Fibroblast of skin of left biceps (primary cell): ENCODE data around the gene SPINK14.

Experiments
- DNase-seq, 2 experiments: peaks; one replicate each; pipeline ENCODE4 v3.0.0-alpha.2; 2013; ENCODE audit warnings: low read depth in 2 of 2

Gene SPINK14, protein sequence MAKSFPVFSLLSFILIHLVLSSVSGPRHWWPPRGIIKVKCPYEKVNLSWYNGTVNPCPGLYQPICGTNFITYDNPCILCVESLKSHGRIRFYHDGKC

DNA sequence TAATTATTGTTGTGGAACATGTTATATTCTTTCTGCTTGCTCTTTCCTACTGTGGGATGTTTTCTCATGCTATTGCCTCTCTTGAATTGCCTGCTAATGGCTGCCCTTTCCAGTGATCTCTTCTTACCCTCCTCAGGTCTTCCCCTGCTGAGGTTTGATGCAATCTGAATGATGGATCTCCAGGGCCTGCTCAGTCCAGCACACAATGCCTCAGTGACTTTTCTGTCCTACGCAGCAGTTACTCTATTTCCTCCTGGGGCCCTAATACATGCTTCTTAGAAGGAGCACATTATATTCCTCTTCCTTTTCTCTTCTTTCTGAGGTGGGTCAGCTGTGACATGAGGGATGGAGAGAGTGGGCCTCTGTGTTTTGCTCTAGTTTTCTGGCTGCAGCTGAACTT, at the start of gene SPINK14:
Gene SPINK14 (plus strand): TSS at position 301 of the 400 bp plus-strand sequence. CDS start 1,187 bp downstream, outside the sequence.
- no peak for DNase-seq

- no peak for DNase-seq
These were observed 48.0 kb upstream of the SPINK14 start for GRCh38 chr5:148120317-148120716.

DNA sequence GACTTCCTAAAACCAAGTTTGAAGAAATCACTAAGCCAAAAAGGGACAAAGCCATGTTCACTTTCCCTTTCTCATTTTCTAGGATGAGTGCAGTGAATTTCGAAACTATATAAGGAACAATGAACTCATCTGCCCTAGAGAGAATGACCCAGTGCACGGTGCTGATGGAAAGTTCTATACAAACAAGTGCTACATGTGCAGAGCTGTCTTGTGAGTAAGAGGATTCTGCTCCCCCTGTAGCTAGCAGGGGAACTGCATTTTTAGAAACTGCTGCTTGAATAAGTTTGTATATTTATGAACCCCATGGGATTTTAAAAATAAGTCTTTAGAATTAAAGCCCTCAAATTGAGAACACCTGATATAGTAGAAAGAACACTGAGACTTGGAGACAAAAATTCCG, 42.7 kb upstream of the SPINK14 start:
- no peak for DNase-seq

DNA sequence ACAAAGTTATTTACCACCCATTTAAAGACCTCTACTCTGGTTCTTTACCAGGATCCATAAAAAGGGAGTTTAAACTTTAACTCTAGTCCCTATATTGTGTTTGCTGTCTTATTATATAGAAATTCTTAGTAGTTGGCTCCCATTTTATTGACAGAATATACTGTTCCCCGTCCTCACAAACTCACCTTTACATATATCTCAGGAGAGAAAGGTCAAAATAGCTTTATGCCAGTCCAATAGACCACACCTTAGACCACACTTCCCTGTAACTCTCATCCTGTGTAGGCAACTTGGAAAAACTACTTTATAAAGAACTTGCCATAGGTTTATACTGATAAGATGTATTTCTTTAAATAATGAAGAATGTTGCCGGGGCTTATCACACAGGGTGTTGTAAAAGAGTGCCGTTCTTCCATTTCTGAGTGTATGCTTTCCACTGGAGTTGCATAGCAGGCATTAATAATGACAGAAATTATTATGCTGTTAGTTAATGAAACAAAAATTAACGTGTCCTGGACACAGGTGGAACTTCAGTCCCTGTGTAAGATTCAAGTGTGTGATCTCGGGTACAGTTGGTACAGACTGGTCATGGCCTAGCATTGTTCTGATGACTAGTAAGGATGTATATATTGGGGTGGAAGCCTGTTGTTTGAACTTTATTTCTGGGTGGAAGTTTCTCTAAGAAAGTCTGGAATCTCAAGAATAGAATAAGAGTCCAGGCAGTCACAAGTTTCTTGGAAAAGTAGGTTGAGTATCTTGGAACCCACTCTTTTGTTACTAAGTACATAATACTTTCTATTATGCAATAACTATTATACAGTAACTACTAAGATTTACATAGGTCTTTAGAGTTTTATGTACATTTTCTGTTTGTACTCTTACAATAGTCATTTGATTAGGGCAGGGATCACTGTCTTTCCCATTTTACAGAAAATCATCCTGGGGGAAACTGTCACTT, 33.0 kb upstream of the SPINK14 start:
- no peak for DNase-seq

GRCh38 chr5:148140846-148141245, 27.5 kb upstream of the SPINK14 start:
- DNase-seq, result no peak

- no peak for DNase-seq
These were observed 26.7 kb upstream of the SPINK14 start for GRCh38 chr5:148141645-148142044.

- no peak for DNase-seq
These were observed 22.4 kb upstream of the SPINK14 start for GRCh38 chr5:148145916-148146315.

GRCh38 chr5:148146487-148146886, 21.9 kb upstream of the SPINK14 start:
- DNase-seq, result no peak

GRCh38 chr5:148147415-148147814, 20.9 kb upstream of the SPINK14 start:
- DNase-seq, result no peak

GRCh38 chr5:148151872-148152271, 16.5 kb upstream of the SPINK14 start:
- DNase-seq, result no peak

- DNase-seq, result no peak
These were observed 15.6 kb upstream of the SPINK14 start for GRCh38 chr5:148152781-148153180.

DNA sequence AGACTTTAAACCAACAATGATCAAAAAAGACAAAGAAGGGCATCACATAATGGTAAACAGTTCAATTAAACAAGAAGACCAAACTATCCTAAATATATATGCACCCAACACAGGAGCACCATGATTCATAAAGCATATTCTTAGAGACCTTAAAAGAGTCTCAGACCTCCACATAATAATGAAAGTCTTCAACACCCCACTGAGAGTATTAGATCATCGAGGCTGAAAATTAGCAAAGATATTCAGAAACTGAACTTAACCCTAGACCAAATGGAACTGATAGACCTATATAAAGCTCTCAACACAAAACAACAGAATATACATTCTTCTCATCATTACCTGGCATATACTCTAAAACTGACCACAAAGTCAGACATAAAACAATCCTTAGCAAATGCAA, 11.7 kb upstream of the SPINK14 start:
- DNase-seq, result no peak

DNA sequence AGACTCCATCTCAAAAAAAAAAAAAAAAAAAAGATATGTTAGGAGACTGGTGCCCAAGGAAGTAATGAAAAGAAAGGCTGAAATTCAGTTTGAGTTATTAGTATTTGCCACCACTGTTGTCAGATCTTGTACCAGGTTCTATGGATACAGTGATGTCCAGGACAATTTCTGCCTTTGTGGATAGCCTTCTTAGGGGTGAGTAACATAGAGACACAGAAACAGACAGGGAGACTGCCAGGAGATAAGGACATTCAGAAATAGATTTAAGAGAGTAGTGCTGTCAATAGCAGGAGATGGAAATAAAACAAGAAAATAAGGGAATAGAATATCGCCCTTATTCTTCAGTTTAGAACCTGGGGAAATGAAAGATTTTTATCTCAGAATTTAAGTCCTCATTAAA, 6.3 kb upstream of the SPINK14 start:
- DNase-seq, result no peak

DNA sequence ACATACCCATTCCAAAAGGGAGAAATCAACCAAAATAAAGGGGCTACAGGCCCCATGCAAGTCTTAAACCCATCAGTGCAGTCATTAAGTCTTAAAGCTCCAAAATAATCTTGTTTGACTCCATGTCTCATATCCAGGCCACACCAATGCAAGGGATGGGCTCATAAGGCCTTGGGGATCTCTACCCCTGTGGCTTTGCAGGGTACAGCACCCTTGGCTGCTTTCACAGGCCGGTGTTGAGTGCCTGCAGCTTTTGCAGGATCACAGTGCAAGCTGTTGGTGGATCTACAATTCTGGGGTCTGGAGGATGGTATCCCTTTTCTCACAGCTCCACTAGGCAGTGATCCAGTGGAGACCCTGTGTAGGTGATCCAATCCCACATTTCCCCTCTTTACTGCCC, 5.0 kb upstream of the SPINK14 start:
- no peak for DNase-seq

DNA sequence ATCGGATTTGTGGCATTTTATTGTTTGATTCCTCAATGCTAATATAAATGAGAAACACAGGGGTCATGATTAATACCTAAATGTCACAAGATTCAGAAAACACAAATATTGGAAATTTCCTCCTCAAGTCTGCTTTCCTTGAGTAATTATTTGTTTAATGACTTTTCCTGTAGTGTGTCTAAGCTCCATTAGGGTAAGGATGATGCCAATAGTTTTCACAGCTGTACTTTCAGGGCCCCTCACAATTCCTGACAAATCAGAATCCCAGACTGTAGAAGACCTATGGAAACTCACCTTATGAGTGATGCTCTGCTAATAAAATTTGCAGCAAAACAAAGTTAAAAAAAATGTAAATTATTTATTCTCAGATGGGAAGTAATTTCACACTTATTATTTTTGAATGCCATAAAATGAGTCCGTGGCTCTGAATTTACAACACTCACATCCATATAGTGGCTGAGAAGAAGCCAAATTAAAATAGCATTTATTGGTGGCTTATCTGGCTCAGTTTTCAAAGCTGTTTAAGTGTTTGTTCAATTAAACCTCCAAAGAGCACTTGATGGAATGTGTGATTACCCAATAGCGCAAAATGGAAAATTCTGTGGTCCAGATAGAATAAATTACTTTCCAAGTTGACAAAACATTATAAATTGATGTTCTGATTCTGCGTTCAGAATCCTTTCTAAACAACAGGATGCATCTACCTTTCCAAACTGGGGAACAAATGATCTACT, 1.6 kb upstream of the SPINK14 start:
- no peak for DNase-seq

- DNase-seq, result no peak
These were observed 4.0 kb downstream of the SPINK14 start for GRCh38 chr5:148172377-148172776.

DNA sequence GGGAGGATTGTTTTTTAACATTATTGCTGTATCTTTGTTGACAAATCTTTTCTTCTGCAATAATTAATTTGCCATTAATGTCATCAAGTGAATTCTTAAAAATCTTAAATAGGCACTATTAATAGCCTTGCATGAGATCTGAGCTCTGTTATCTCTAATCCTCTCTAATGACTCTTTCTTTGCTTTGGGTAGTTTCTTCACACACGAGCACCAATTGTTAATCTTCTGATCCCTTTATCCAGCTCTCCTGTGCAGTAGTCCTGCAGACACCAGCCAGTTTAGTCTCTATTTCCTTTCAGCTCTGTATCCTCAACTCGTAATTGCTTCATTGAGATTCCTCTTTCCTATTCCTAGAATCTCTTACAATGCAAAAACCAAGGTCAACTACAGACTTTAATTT, 8.1 kb downstream of the SPINK14 start:
- DNase-seq, result no peak

DNA sequence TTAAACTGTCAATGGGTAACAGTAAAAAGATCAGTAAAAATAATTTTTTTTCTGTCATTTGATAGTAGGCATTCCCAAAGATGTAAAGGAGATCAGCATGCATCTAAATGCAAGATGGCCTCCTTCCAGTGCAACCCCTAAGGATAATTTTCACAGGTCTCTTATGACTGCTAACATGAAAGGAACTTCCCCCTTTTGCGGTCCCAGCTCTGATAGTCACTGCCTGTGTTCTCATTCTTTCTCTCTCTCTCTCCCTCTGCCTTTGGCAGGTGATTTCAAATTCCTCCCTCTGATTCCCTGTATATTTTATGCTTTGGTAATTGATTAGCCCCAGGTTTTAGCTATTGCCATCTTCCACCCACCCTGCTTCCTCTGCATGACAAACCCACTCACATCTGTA, 8.9 kb downstream of the SPINK14 start:
- DNase-seq, result no peak

GRCh38 chr5:148179234-148179824, 11.0 kb downstream of the SPINK14 start:
- peak; percentile 6 to 9 for DNase-seq

GRCh38 chr5:148186248-148187003, 18.1 kb downstream of the SPINK14 start:
- no peak for DNase-seq

- DNase-seq, result no peak
These were observed 22.7 kb downstream of the SPINK14 start for GRCh38 chr5:148191010-148191409.

GRCh38 chr5:148193202-148193601, 24.9 kb downstream of the SPINK14 start:
- no peak for DNase-seq
